ENCODE results near the gene PKD1L1.

DNA sequence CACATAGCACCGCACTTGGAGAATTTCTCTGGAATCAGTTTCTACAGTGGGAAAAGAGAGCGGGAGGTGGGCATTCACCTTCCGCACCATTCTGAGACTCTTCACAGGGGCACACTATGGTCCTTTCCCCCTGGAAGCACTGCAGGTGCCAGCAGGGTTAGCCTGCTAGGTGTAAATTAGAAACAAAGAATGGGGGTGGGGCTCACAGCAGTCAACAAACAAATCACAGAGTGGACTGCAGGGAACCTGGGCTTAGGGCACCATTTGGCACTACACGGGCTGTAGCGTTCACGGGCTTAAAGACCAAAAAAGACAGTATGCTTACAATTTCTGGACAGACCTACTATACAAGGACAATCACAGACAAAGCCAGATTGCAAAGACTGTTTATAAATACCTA is 8.0 kb upstream of the PKD1L1 start:
- no peak for TF ChIP-seq EP300 (IDR thresholded peaks at IDR 0.05)
- TF ChIP-seq, protein P1, sequence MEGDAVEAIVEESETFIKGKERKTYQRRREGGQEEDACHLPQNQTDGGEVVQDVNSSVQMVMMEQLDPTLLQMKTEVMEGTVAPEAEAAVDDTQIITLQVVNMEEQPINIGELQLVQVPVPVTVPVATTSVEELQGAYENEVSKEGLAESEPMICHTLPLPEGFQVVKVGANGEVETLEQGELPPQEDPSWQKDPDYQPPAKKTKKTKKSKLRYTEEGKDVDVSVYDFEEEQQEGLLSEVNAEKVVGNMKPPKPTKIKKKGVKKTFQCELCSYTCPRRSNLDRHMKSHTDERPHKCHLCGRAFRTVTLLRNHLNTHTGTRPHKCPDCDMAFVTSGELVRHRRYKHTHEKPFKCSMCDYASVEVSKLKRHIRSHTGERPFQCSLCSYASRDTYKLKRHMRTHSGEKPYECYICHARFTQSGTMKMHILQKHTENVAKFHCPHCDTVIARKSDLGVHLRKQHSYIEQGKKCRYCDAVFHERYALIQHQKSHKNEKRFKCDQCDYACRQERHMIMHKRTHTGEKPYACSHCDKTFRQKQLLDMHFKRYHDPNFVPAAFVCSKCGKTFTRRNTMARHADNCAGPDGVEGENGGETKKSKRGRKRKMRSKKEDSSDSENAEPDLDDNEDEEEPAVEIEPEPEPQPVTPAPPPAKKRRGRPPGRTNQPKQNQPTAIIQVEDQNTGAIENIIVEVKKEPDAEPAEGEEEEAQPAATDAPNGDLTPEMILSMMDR (IDR thresholded peaks at IDR 0.05) = no peak
- TF ChIP-seq POLR2A (IDR thresholded peaks at IDR 0.05) = no peak
- TF ChIP-seq POLR2AphosphoS5 (IDR thresholded peaks at IDR 0.05) = no peak
